SK-N-SH (cell line): Measurements from ENCODE around the gene SYTL4. TPM values are rescaled to one million over a fixed set of nuclear protein-coding genes. Genes with fewer than 3 reads are reported as not detected.

Experiments used
- CTCF ChIA-PET: fragments of 300-600, 350-600 bp; formaldehyde crosslinking; extraction: SDS; loops from one replicate; lab custom pipeline; 2021; lab: Yijun Ruan, JAX
- POLR2A ChIA-PET: fragments of 350-600 bp; sonication (Branson Sonifier 250); formaldehyde crosslinking; extraction: SDS; loops from one replicate; lab custom pipeline; 2020; ENCODE audit warnings: antibody characterized with exemption, inconsistent platforms; lab: Yijun Ruan, JAX
- DNase-seq: peaks from one replicate; pipeline ENCODE4 v3.0.0; 2012
- H2AFZ ChIP-seq: fragments of 200-600 bp; sonication (generic); 2 replicates; pipeline ENCODE4 v1.8.1; 2016; ENCODE audit warnings: antibody characterized with exemption, mild to moderate bottlenecking, low read depth
- H3F3A ChIP-seq: fragments of 200-600 bp; sonication (generic); replicated peaks from 2 replicates; pipeline ENCODE3; 2016; ENCODE audit warnings: antibody characterized with exemption, mild to moderate bottlenecking; ENCODE audit not compliant: insufficient read depth
- H3K27ac ChIP-seq, 2 experiments: fragments of 200-500 bp in 1 of 2; fragments of 200-600 bp in 1 of 2; sonication (Bioruptor generic) in 1 of 2; sonication (generic), shearing (Covaris generic) in 1 of 2; 2 replicates each; pipeline versions ENCODE4 v1.5.1 to v1.6.1; 2014 to 2016; ENCODE audit warnings: low read depth in 2 of 2, inconsistent platforms in 1 of 2, low read length in 1 of 2, mild to moderate bottlenecking in 1 of 2, mixed read lengths in 1 of 2
- H3K27me3 ChIP-seq: fragments of 200-600 bp; sonication (generic), shearing (Covaris generic); 2 replicates; pipeline ENCODE4 v1.6.1; 2016; ENCODE audit warnings: mixed run types; ENCODE audit not compliant: insufficient read depth
- H3K36me3 ChIP-seq, 2 experiments: fragments of 200-500 bp in 1 of 2; fragments of 200-600 bp in 1 of 2; sonication (Bioruptor generic) in 1 of 2; sonication (generic) in 1 of 2; replicated peaks in 1 of 2; 2 replicates each; pipeline versions ENCODE3 to v1.5.1; 2014 to 2016; ENCODE audit warnings: low read length in 1 of 2, mild to moderate bottlenecking in 1 of 2; ENCODE audit not compliant: insufficient read depth in 2 of 2, control insufficient read depth in 1 of 2
- H3K4me1 ChIP-seq, 2 experiments: fragments of 200-500 bp in 1 of 2; fragments of 200-600 bp in 1 of 2; sonication (Bioruptor generic) in 1 of 2; sonication (generic), shearing (Covaris generic) in 1 of 2; 2 replicates each; pipeline versions ENCODE4 v1.5.1 to v1.6.1; 2014 to 2016; ENCODE audit warnings: low read depth in 1 of 2, low read length in 1 of 2, mixed run types in 1 of 2; ENCODE audit not compliant: insufficient read depth in 2 of 2, control insufficient read depth in 1 of 2
- H3K4me2 ChIP-seq: fragments of 200-600 bp; sonication (generic), shearing (Covaris generic); 2 replicates; pipeline ENCODE4 v1.6.1; 2017; ENCODE audit warnings: mixed run types
- H3K4me3 ChIP-seq, 2 experiments: fragments of 200-500 bp in 1 of 2; fragments of 200-600 bp in 1 of 2; sonication (Bioruptor generic) in 1 of 2; sonication (generic), shearing (Covaris generic) in 1 of 2; 2 replicates each; pipeline versions ENCODE4 v1.5.1 to v1.8.1; 2014 to 2016; ENCODE audit warnings: low read depth in 2 of 2, inconsistent platforms in 1 of 2, low read length in 1 of 2, mild to moderate bottlenecking in 1 of 2, mixed read lengths in 1 of 2, moderate library complexity in 1 of 2
- H3K79me2 ChIP-seq: fragments of 200-600 bp; sonication (generic); 2 replicates; pipeline ENCODE4 v1.8.1; 2017; ENCODE audit warnings: mild to moderate bottlenecking; ENCODE audit not compliant: insufficient read depth
- H3K9ac ChIP-seq: fragments of 200-600 bp; sonication (generic); 2 replicates; pipeline ENCODE4 v1.6.1; 2017; ENCODE audit warnings: mixed run types
- H3K9me2 ChIP-seq: fragments of 200-600 bp; sonication (generic); 2 replicates; pipeline ENCODE4 v1.6.1; 2017; ENCODE audit warnings: mixed run types
- H3K9me3 ChIP-seq: fragments of 200-600 bp; sonication (generic); 2 replicates; pipeline ENCODE4 v1.6.1; 2017; ENCODE audit warnings: mixed run types, mild to moderate bottlenecking, moderate library complexity
- H4K20me1 ChIP-seq: fragments of 200-600 bp; sonication (generic); 2 replicates; pipeline ENCODE4 v1.6.1; 2017; ENCODE audit warnings: mild to moderate bottlenecking, mixed run types; ENCODE audit not compliant: insufficient read depth
- CHD2 ChIP-seq: fragments of 150-350 bp; IDR thresholded peaks from 2 replicates; pipeline ENCODE4 v1.6.1; 2018; ENCODE audit warnings: low read length; ENCODE audit not compliant: partially characterized antibody
- EP300 ChIP-seq, 2 experiments: IDR thresholded peaks; 2 replicates each; pipeline versions ENCODE4 v1.4.0 to v1.6.1; 2012; ENCODE audit warnings: borderline replicate concordance in 1 of 2, low read depth in 1 of 2, low read length in 1 of 2
- EZH2phosphoT487 ChIP-seq: fragments of 200-600 bp; sonication (generic); IDR thresholded peaks from 2 replicates; pipeline ENCODE4 v1.6.1; 2017; ENCODE audit warnings: low read depth, mixed run types, mild to moderate bottlenecking, antibody characterized with exemption, moderate library complexity, borderline replicate concordance
- FOSL2 ChIP-seq: IDR thresholded peaks from 2 replicates; pipeline ENCODE4 v1.4.0; 2012; ENCODE audit warnings: low read depth, mild to moderate bottlenecking, moderate library complexity, borderline replicate concordance
- FOXJ3 ChIP-seq: sonication (generic); formaldehyde crosslinking; IDR thresholded peaks from 2 replicates; pipeline ENCODE4 v1.5.1; 2020; ENCODE audit warnings: mild to moderate bottlenecking, missing genetic modification reagents
- JUND ChIP-seq: IDR thresholded peaks from 2 replicates; pipeline ENCODE4 v1.4.0; 2012
- MEF2A ChIP-seq: IDR thresholded peaks from 2 replicates; pipeline ENCODE4 v1.4.0; 2012; ENCODE audit warnings: low read depth, borderline replicate concordance
- MXI1 ChIP-seq: IDR thresholded peaks from 2 replicates; pipeline ENCODE4 v1.6.1; 2012; ENCODE audit warnings: mild to moderate bottlenecking, low read depth, low read length, improper control_type of control experiment
- NFIC ChIP-seq: IDR thresholded peaks from 2 replicates; pipeline ENCODE4 v1.4.0; 2012; ENCODE audit warnings: borderline replicate concordance
- NRF1 ChIP-seq: IDR thresholded peaks from 2 replicates; pipeline ENCODE4 v1.6.1; 2012; ENCODE audit warnings: low read depth, mild to moderate bottlenecking, low read length
- POLR2AphosphoS5 ChIP-seq: IDR thresholded peaks from 2 replicates; pipeline ENCODE4 v1.6.1; 2012; ENCODE audit warnings: low read depth, low read length
- RAD21 ChIP-seq: IDR thresholded peaks from 2 replicates; pipeline ENCODE4 v1.6.1; 2012; ENCODE audit warnings: mild to moderate bottlenecking, low read length
- RXRA ChIP-seq: IDR thresholded peaks from 2 replicates; pipeline ENCODE4 v1.4.0; 2012; ENCODE audit warnings: low read depth, mild to moderate bottlenecking, borderline replicate concordance
- SIN3A ChIP-seq: IDR thresholded peaks from 2 replicates; pipeline ENCODE4 v1.6.1; 2012; ENCODE audit warnings: low read depth, mild to moderate bottlenecking, low read length, moderate library complexity, borderline replicate concordance
- TAF1 ChIP-seq: IDR thresholded peaks from 2 replicates; pipeline ENCODE4 v1.6.1; 2012; ENCODE audit warnings: low read depth, mild to moderate bottlenecking, low read length, moderate library complexity, borderline replicate concordance
- TCF12 ChIP-seq: IDR thresholded peaks from 2 replicates; pipeline ENCODE4 v1.4.0; 2012
- YY1 ChIP-seq: IDR thresholded peaks from 2 replicates; pipeline ENCODE4 v1.4.0; 2012; ENCODE audit warnings: low read depth, mild to moderate bottlenecking
- WGBS: methylation state at CpG from one replicate; pipeline ENCODE4 v1.1.6; 2017; ENCODE audit warnings: low lambda C conversion rate; 5-methylcytosine and 5-hydroxymethylcytosine counted together
- polyA plus RNA-seq, 3 experiments: library from polyadenylated mRNA; depleted of rRNA; stranded (reverse); fragments of >200 nt; gene quantifications; 2 replicates each; pipeline ENCODE4 v1.2.3, GENCODE V29; 2012
- TF ChIP-seq, protein P1 (sequence below): IDR thresholded peaks from 2 replicates; pipeline ENCODE4; 2012
- TF ChIP-seq, protein P2 (sequence below): IDR thresholded peaks from 2 replicates; pipeline ENCODE4 v1.4.0; 2012; ENCODE audit warnings: low read depth, borderline replicate concordance
- TF ChIP-seq, protein P3 (sequence below): IDR thresholded peaks from 2 replicates; pipeline ENCODE4 v1.4.0; 2012; ENCODE audit warnings: low read depth, borderline replicate concordance
- TF ChIP-seq, protein P4 (sequence below): fragments of 150-350 bp; IDR thresholded peaks from 2 replicates; pipeline ENCODE4 v1.6.1; 2017; ENCODE audit warnings: antibody characterized with exemption, low read length, low read depth, borderline replicate concordance
- TF ChIP-seq, protein P5 (sequence below): fragments of 150-350 bp; IDR thresholded peaks from 2 replicates; pipeline ENCODE4 v1.6.1; 2016; ENCODE audit warnings: mild to moderate bottlenecking, low read depth, low read length

SYTL4 gene
- polyA plus RNA-seq, 1 of the 3 experiments (the other 2 are of a cell fraction), result 2.3 TPM

DNA sequence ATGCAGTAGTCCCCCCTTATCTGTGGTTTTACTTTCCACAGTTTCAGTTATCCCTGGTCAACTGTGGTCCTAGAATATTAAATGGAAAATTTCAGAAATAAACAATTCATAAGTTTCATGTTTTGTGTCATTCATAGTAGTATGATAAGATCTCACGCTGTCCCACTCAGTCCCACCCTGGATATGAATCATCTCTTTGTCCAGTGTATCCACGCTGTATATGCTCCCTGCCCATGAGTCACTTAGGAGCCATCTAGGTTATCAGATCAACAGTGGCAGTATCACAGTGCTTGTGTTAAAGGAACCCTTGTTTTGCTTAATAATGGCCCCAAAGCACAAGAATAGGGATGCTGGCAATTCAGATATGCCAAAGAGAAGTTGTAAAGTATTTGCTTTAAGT, 16.2 kb upstream of the SYTL4 start:
- H3K9me3 ChIP-seq, result no peaks in the 10 kb centered on the region
- no peaks in the 10 kb centered on the region for H3K79me2 ChIP-seq
- peaks cover 0 to 2% of the 10 kb centered on the region in 2 experiments; a peak in 1 of 4 replicates for H3K4me1 ChIP-seq
- H4K20me1 ChIP-seq, result no peaks in the 10 kb centered on the region
- H3K27ac ChIP-seq, result no peak overlapping the region
- H3K4me3 ChIP-seq, result no peak overlapping the region
- H3K4me2 ChIP-seq, result no peak overlapping the region
- 3% methylated on average over 2 of the region's 2 CpGs for WGBS
- ChIA-PET POLR2A (no interaction called here), CTCF (interaction anchor here (1.1 kb wide), 1 partner anchor 62 kb away, joined by 3 read pairs; no protein-coding TSS in a partner anchor)
- H3K36me3 ChIP-seq, result no peaks in the 10 kb centered on the region
- no peak overlapping the region for H3K9ac ChIP-seq
- H2AFZ ChIP-seq, result no peak overlapping the region
- H3K9me2 ChIP-seq, result no peaks in the 10 kb centered on the region
- DNase-seq, result no peak
- H3F3A ChIP-seq, result no peaks in the 10 kb centered on the region
- 0 out of 2 replicates have a peak, but pooled peaks cover 4% of the 10 kb centered on the region for H3K27me3 ChIP-seq
- peak in 1 of 2 experiments; percentile 25; a peak in 1 of 4 replicates for TF ChIP-seq EP300 (IDR thresholded peaks at IDR 0.05; ENCODE audit: borderline replicate concordance in 1 of 2, low read depth in 1 of 2, low read length in 1 of 2)
- TF ChIP-seq, protein P1, sequence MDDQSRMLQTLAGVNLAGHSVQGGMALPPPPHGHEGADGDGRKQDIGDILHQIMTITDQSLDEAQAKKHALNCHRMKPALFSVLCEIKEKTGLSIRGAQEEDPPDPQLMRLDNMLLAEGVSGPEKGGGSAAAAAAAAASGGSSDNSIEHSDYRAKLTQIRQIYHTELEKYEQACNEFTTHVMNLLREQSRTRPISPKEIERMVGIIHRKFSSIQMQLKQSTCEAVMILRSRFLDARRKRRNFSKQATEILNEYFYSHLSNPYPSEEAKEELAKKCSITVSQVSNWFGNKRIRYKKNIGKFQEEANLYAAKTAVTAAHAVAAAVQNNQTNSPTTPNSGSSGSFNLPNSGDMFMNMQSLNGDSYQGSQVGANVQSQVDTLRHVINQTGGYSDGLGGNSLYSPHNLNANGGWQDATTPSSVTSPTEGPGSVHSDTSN, result peak; percentile 29; the same call in 1 of the 2 replicates
- peak; percentile 42; the same call in 1 of the 2 replicates for TF ChIP-seq TCF12
- TF ChIP-seq, protein P2, sequence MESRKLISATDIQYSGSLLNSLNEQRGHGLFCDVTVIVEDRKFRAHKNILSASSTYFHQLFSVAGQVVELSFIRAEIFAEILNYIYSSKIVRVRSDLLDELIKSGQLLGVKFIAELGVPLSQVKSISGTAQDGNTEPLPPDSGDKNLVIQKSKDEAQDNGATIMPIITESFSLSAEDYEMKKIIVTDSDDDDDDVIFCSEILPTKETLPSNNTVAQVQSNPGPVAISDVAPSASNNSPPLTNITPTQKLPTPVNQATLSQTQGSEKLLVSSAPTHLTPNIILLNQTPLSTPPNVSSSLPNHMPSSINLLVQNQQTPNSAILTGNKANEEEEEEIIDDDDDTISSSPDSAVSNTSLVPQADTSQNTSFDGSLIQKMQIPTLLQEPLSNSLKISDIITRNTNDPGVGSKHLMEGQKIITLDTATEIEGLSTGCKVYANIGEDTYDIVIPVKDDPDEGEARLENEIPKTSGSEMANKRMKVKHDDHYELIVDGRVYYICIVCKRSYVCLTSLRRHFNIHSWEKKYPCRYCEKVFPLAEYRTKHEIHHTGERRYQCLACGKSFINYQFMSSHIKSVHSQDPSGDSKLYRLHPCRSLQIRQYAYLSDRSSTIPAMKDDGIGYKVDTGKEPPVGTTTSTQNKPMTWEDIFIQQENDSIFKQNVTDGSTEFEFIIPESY, result no peak
- no peak for TF ChIP-seq TAF1
- TF ChIP-seq JUND, result peak; percentile 55
- TF ChIP-seq FOSL2, result peak; percentile 17; the same call in 1 of the 2 replicates
- no peak for TF ChIP-seq NRF1

DNA sequence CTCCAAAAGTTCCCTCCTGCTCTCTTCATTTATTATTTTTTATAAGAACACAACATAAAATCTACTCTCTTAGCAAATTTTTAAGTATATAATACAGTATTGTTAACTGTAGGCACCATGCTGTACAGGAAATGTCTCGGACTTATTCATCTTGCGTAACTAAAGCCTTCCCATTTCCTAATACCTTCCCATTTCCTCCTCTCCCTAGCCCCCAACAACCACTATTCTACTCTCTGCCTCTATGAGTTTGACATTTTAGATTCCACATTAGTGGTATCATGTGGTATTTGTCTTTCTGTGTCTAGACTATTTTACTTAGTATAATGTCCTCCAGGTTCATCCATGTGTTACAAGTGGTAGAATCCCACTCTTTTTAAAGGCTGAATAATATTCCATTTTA, 15.8 kb upstream of the SYTL4 start:
- Histone ChIP-seq H3K9me3 (no peaks in the 10 kb centered on the region), H3K4me1 (peaks cover 0 to 2% of the 10 kb centered on the region in 2 experiments; a peak in 1 of 4 replicates), H3F3A (no peaks in the 10 kb centered on the region), H3K27ac (no peak overlapping the region), H3K27me3 (0 out of 2 replicates have a peak, but pooled peaks cover 4% of the 10 kb centered on the region), H3K4me3 (no peak overlapping the region), H3K9ac (no peak overlapping the region), H3K4me2 (no peak overlapping the region), H3K79me2 (no peaks in the 10 kb centered on the region), H3K36me3 (no peaks in the 10 kb centered on the region), H4K20me1 (no peaks in the 10 kb centered on the region), H3K9me2 (no peaks in the 10 kb centered on the region), H2AFZ (no peak overlapping the region)
- TF ChIP-seq MXI1 (no peak), YY1 (no peak), RAD21 (no peak), JUND (no peak), CHD2 (no peak), FOXJ3 (CRISPR knock-in tag) (no peak), NFIC (no peak), POLR2AphosphoS5 (no peak), RXRA (no peak), MEF2A (no peak), EZH2phosphoT487 (no peak), SIN3A (no peak)
- TF ChIP-seq, protein P3, sequence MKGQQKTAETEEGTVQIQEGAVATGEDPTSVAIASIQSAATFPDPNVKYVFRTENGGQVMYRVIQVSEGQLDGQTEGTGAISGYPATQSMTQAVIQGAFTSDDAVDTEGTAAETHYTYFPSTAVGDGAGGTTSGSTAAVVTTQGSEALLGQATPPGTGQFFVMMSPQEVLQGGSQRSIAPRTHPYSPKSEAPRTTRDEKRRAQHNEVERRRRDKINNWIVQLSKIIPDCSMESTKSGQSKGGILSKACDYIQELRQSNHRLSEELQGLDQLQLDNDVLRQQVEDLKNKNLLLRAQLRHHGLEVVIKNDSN, result no peak
- TF ChIP-seq, protein P4, sequence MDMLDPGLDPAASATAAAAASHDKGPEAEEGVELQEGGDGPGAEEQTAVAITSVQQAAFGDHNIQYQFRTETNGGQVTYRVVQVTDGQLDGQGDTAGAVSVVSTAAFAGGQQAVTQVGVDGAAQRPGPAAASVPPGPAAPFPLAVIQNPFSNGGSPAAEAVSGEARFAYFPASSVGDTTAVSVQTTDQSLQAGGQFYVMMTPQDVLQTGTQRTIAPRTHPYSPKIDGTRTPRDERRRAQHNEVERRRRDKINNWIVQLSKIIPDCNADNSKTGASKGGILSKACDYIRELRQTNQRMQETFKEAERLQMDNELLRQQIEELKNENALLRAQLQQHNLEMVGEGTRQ, result no peak
- TF ChIP-seq, protein P5, sequence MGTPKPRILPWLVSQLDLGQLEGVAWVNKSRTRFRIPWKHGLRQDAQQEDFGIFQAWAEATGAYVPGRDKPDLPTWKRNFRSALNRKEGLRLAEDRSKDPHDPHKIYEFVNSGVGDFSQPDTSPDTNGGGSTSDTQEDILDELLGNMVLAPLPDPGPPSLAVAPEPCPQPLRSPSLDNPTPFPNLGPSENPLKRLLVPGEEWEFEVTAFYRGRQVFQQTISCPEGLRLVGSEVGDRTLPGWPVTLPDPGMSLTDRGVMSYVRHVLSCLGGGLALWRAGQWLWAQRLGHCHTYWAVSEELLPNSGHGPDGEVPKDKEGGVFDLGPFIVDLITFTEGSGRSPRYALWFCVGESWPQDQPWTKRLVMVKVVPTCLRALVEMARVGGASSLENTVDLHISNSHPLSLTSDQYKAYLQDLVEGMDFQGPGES, result no peak
- no peak for DNase-seq
- ChIA-PET POLR2A (no interaction called here), CTCF (no interaction called here)
- whole genome bisulfite sequencing, result 37% methylated on average over 2 of the region's 2 CpGs
